HG03520 (cell line): Measurements from ENCODE around the gene CFHR1.
"Not testable (repeated sequence)": the region's sequence is repeated elsewhere in the genome, so short reads cannot be mapped to it uniquely, and the experiment has no call there.

Experiments
- ATAC-seq: cut with Tn5 transposase; IDR thresholded peaks from one replicate; pipeline ENCODE4 v1.9.1; 2021; ENCODE audit warnings: mild to moderate bottlenecking, moderate library complexity; ENCODE audit not compliant: unreplicated experiment

The CFHR1 gene

GRCh38 chr1:196819531-196819930, at the start of gene CFHR1:
CFHR1 (plus strand) TSS chr1:196819731; CDS start chr1:196819845, 114 bp downstream.
- ATAC-seq, result not testable (repeated sequence)

- not testable (repeated sequence) for ATAC-seq
Measured at GRCh38 chr1:196769823-196770222, 49.7 kb upstream of the CFHR1 start.

GRCh38 chr1:196773713-196774112, 45.8 kb upstream of the CFHR1 start:
- ATAC-seq, result no peak

GRCh38 chr1:196774175-196774574, 45.4 kb upstream of the CFHR1 start:
- ATAC-seq, result no peak

GRCh38 chr1:196774603-196775002, 44.9 kb upstream of the CFHR1 start, which contains the start of gene CFHR3:
CFHR3 (plus strand) TSS chr1:196774840; CDS start chr1:196774887, 47 bp downstream.
- peak; percentile 94 for ATAC-seq

- no peak for ATAC-seq
Measured at GRCh38 chr1:196777603-196778002, 41.9 kb upstream of the CFHR1 start.

- ATAC-seq, result no peak
Measured at GRCh38 chr1:196779093-196779492, 40.4 kb upstream of the CFHR1 start.

- not testable (repeated sequence) for ATAC-seq
Measured at GRCh38 chr1:196791252-196791651, 28.3 kb upstream of the CFHR1 start.

- ATAC-seq, result not testable (repeated sequence)
Measured at GRCh38 chr1:196794103-196794502, 25.4 kb upstream of the CFHR1 start.

- ATAC-seq, result no peak
Measured at GRCh38 chr1:196797891-196798290, 21.6 kb upstream of the CFHR1 start.

GRCh38 chr1:196801920-196802319, 17.6 kb upstream of the CFHR1 start:
- not testable (repeated sequence) for ATAC-seq

- no peak for ATAC-seq
Measured at GRCh38 chr1:196808529-196809235, 10.8 kb upstream of the CFHR1 start.

GRCh38 chr1:196817442-196817841, 2.1 kb upstream of the CFHR1 start:
- not testable (repeated sequence) for ATAC-seq

GRCh38 chr1:196827860-196828259, 8.3 kb downstream of the CFHR1 start:
- ATAC-seq, result peak; percentile 99

GRCh38 chr1:196849613-196850492, 30.3 kb downstream of the CFHR1 start:
- ATAC-seq, result not testable (repeated sequence)

GRCh38 chr1:196856053-196856452, 36.5 kb downstream of the CFHR1 start:
- ATAC-seq, result no peak

- no peak for ATAC-seq
Measured at GRCh38 chr1:196857188-196857587, 37.7 kb downstream of the CFHR1 start.

- no peak for ATAC-seq
Measured at GRCh38 chr1:196858811-196859210, 39.3 kb downstream of the CFHR1 start.

GRCh38 chr1:196860323-196860884, 40.9 kb downstream of the CFHR1 start:
- ATAC-seq, result no peak

GRCh38 chr1:196861429-196861828, 41.9 kb downstream of the CFHR1 start:
- no peak for ATAC-seq

GRCh38 chr1:196866974-196867373, 47.4 kb downstream of the CFHR1 start:
- no peak for ATAC-seq
